Endothelial cell of umbilical vein (primary cell): ENCODE data around the gene MTERF1. TPM values are rescaled to one million over a fixed set of nuclear protein-coding genes. Genes with fewer than 3 reads are reported as not detected.

Source experiments
- BruUV-seq: library from RNA; stranded (reverse); fragments of 400-500 nt; replicated peaks from 2 replicates; lab custom pipeline; 2021; lab: Mats Ljungman, UMichigan
- CTCF ChIA-PET: fragments of 300-600, 350-600 bp; sonication (Branson Sonifier 250); formaldehyde crosslinking; loops from one replicate; lab custom pipeline; 2021; ENCODE audit warnings: antibody characterized with exemption, inconsistent platforms; lab: Charles Lee
- POLR2A ChIA-PET: fragments of 300-600, 350-600 bp; sonication (Branson Sonifier 250); formaldehyde crosslinking; loops from one replicate; lab custom pipeline; 2021; ENCODE audit warnings: antibody characterized with exemption, inconsistent platforms; lab: Charles Lee
- DNase-seq: peaks from one replicate; pipeline ENCODE4 v3.0.0-alpha.2; 2011; ENCODE audit warnings: low read depth, low spot score
- FAIRE-seq: peaks from 2 replicates; lab custom pipeline; 2011; peaks lifted over from hg19 to GRCh38; lab: Jason Lieb, UNC
- H2AFZ ChIP-seq: 2 replicates; pipeline ENCODE4 v1.6.0; 2012; ENCODE audit warnings: low read depth, low read length, control low read depth, inconsistent platforms
- H3K27ac ChIP-seq: 2 replicates; pipeline ENCODE4 v1.5.1; 2011; ENCODE audit warnings: low read depth, mild to moderate bottlenecking, control low read depth, low read length, moderate library complexity; ENCODE audit not compliant: insufficient read depth
- H3K27me3 ChIP-seq, 2 experiments: 2 replicates each; pipeline versions ENCODE4 v1.6.0 to v1.6.1; 2011; ENCODE audit warnings: low read length in 2 of 2, mixed read lengths in 1 of 2; ENCODE audit not compliant: control insufficient read depth in 2 of 2, insufficient read depth in 2 of 2
- H3K36me3 ChIP-seq, 2 experiments: 2 replicates in 1 of 2; 3 replicates in 1 of 2; pipeline ENCODE4 v1.5.1; 2011; ENCODE audit warnings: low read length in 2 of 2, mild to moderate bottlenecking in 1 of 2, moderate library complexity in 1 of 2; ENCODE audit not compliant: control insufficient read depth in 2 of 2, insufficient read depth in 2 of 2; ENCODE audit errors: extremely low read depth in 1 of 2
- H3K4me1 ChIP-seq: 3 replicates; pipeline ENCODE4 v1.5.1; 2011; ENCODE audit warnings: mild to moderate bottlenecking, low read length; ENCODE audit not compliant: control insufficient read depth, insufficient read depth; ENCODE audit errors: extremely low read depth
- H3K4me2 ChIP-seq: 2 replicates; pipeline ENCODE4 v1.6.1; 2011; ENCODE audit warnings: low read length, control low read depth, mixed read lengths; ENCODE audit not compliant: insufficient read depth
- H3K4me3 ChIP-seq, 3 experiments: fragments of 200-600 bp in 1 of 3; sonication (generic), shearing (Covaris generic) in 1 of 3; replicated peaks in 1 of 3; 2 replicates each; pipeline ENCODE4 v1.5.1; 2011 to 2016; ENCODE audit warnings: control low read depth in 3 of 3, low read length in 3 of 3, mild to moderate bottlenecking in 2 of 3, inconsistent platforms in 1 of 3, low read depth in 1 of 3, moderate library complexity in 1 of 3; ENCODE audit not compliant: insufficient read depth in 1 of 3
- H3K79me2 ChIP-seq: 2 replicates; pipeline ENCODE4 v1.6.0; 2012; ENCODE audit warnings: low read length, inconsistent platforms; ENCODE audit not compliant: control insufficient read depth, insufficient read depth
- H3K9ac ChIP-seq: replicated peaks from 2 replicates; pipeline ENCODE3; 2011; ENCODE audit warnings: low read length, control low read depth; ENCODE audit not compliant: insufficient read depth; ENCODE audit errors: extremely low read depth
- H3K9me1 ChIP-seq: replicated peaks from 3 replicates; pipeline ENCODE4 v1.6.0; 2011; ENCODE audit warnings: mild to moderate bottlenecking, low read length; ENCODE audit not compliant: control insufficient read depth, insufficient read depth; ENCODE audit errors: extremely low read depth
- H3K9me3 ChIP-seq: replicated peaks from 2 replicates; pipeline ENCODE4 v1.5.1; 2012; ENCODE audit warnings: low read length, inconsistent platforms; ENCODE audit not compliant: control insufficient read depth, insufficient read depth
- H4K20me1 ChIP-seq: replicated peaks from 2 replicates; pipeline ENCODE3; 2011; ENCODE audit warnings: mild to moderate bottlenecking, low read length; ENCODE audit not compliant: control insufficient read depth, insufficient read depth; ENCODE audit errors: extremely low read depth
- EZH2 ChIP-seq: IDR thresholded peaks from 2 replicates; pipeline ENCODE4 v1.6.1; 2012; ENCODE audit warnings: borderline replicate concordance, low read depth, mild to moderate bottlenecking, moderate library complexity, low read length, inconsistent platforms; ENCODE audit not compliant: severe bottlenecking
- FOS ChIP-seq: IDR thresholded peaks from 2 replicates; pipeline ENCODE4 v1.6.1; 2011; ENCODE audit warnings: mild to moderate bottlenecking, low read length, moderate library complexity, borderline replicate concordance; ENCODE audit not compliant: insufficient read depth
- GATA2 ChIP-seq: IDR thresholded peaks from 2 replicates; pipeline ENCODE4 v1.7.0; 2011; ENCODE audit warnings: low read depth, mild to moderate bottlenecking, moderate library complexity, mixed read lengths, low read length; ENCODE audit not compliant: insufficient read length, insufficient read depth
- JUN ChIP-seq: IDR thresholded peaks from 2 replicates; pipeline ENCODE4 v1.6.1; 2011; ENCODE audit warnings: borderline replicate concordance, low read depth; ENCODE audit not compliant: insufficient read length, insufficient read depth
- MYC ChIP-seq: IDR thresholded peaks from one replicate; pipeline ENCODE4 v1.6.1; 2011; ENCODE audit warnings: mild to moderate bottlenecking, low read depth, low read length
- POLR2A ChIP-seq: IDR thresholded peaks from 2 replicates; pipeline ENCODE4 v1.6.1; 2012; ENCODE audit warnings: low read depth, mild to moderate bottlenecking, control low read depth, low read length
- POLR2AphosphoS5 ChIP-seq: IDR thresholded peaks from 2 replicates; pipeline ENCODE4 v1.6.1; 2012; ENCODE audit warnings: low read depth, mild to moderate bottlenecking, control low read depth, low read length, moderate library complexity; ENCODE audit not compliant: insufficient read depth
- dilution Hi-C: fragments of 300-500 bp; cut with MboI; formaldehyde crosslinking; loops from one replicate; pipeline ENCODE4 v1.15.0; 2019; ENCODE audit warnings: low sequenced_read_pairs; ENCODE audit not compliant: extremely low pct_ligation_motif_present
- intact Hi-C: fragments of 100-400 bp; cut with micrococcal nuclease; formaldehyde crosslinking; loops from one replicate; pipeline ENCODE4 v1.10.0; 2022
- polyA plus RNA-seq, 4 experiments: library from polyadenylated mRNA; depleted of rRNA in 3 of 4; stranded (reverse) in 3 of 4; unstranded in 1 of 4; fragments of >200 nt; gene quantifications; 2 replicates each; pipeline versions ENCODE4 v1.2.1 to v1.2.3, GENCODE V29; 2011 to 2012; ENCODE audit warnings: missing spikeins in 1 of 4
- total RNA-seq: library from RNA; stranded (reverse); gene quantifications from 2 replicates; pipeline ENCODE4 v1.2.3, GENCODE V29; 2021
- TF ChIP-seq, protein P1 (sequence below): IDR thresholded peaks from 2 replicates; pipeline ENCODE4 v1.6.1; 2011; ENCODE audit not compliant: insufficient read depth, insufficient read length
- TF ChIP-seq, protein P2 (sequence below), 2 donors: IDR thresholded peaks; 1 replicate in 1 of 2; 2 replicates in 1 of 2; pipeline ENCODE4 v1.5.1; 2011; ENCODE audit warnings: low read length in 2 of 2, mild to moderate bottlenecking in 2 of 2, moderate library complexity in 2 of 2, control low read depth in 1 of 2, inconsistent platforms in 1 of 2, low read depth in 1 of 2; ENCODE audit not compliant: insufficient read depth in 1 of 2; ENCODE audit errors: extremely low read depth in 1 of 2

MTERF1 gene
- total and polyA plus RNA-seq, 2 donors (not counting 3 experiments of a cell fraction or from before 2014, with no cell fraction given) = 3.1 to 10.2 TPM

DNA sequence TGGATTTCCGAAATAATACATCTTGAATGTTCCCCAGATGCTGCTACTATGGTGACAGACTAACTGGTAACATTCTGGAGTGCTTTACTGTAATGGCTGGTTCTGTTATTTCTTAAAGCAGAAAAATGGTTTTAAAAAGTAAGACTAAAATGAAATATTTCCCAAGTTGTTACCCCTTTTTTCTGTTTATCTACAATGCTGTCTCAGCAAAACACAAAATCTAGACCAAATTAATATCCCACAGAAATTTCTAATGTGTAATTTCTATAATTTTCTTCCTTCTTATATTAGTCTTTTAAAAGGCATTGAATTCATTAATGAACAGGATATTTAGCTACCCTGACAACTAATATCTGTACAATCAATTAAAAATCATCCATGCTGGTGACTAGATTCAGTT, 19.1 kb upstream of the MTERF1 start:
- Histone ChIP-seq H3K4me2 (no peak overlapping the region), H3K27me3 (no peaks in the 10 kb centered on the region), H3K4me1 (no peaks in the 10 kb centered on the region), H2AFZ (no peak overlapping the region), H3K4me3 (no peak overlapping the region), H4K20me1 (no peaks in the 10 kb centered on the region), H3K9ac (no peak overlapping the region), H3K36me3 (no peaks in the 10 kb centered on the region), H3K79me2 (no peaks in the 10 kb centered on the region), H3K9me1 (no peaks in the 10 kb centered on the region), H3K27ac (no peak overlapping the region), H3K9me3 (no peaks in the 10 kb centered on the region)
- POLR2A ChIA-PET = no interaction called here
- intact Hi-C loops = no loop called here
- dilution Hi-C loops = no loop called here
- no peak for TF ChIP-seq EZH2
- TF ChIP-seq MYC = no peak
- TF ChIP-seq, protein P1, sequence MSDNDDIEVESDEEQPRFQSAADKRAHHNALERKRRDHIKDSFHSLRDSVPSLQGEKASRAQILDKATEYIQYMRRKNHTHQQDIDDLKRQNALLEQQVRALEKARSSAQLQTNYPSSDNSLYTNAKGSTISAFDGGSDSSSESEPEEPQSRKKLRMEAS = no peak
- no peak for TF ChIP-seq POLR2A
- TF ChIP-seq FOS = no peak
- no peak for TF ChIP-seq JUN
- TF ChIP-seq POLR2AphosphoS5 = no peak
- TF ChIP-seq, protein P2, sequence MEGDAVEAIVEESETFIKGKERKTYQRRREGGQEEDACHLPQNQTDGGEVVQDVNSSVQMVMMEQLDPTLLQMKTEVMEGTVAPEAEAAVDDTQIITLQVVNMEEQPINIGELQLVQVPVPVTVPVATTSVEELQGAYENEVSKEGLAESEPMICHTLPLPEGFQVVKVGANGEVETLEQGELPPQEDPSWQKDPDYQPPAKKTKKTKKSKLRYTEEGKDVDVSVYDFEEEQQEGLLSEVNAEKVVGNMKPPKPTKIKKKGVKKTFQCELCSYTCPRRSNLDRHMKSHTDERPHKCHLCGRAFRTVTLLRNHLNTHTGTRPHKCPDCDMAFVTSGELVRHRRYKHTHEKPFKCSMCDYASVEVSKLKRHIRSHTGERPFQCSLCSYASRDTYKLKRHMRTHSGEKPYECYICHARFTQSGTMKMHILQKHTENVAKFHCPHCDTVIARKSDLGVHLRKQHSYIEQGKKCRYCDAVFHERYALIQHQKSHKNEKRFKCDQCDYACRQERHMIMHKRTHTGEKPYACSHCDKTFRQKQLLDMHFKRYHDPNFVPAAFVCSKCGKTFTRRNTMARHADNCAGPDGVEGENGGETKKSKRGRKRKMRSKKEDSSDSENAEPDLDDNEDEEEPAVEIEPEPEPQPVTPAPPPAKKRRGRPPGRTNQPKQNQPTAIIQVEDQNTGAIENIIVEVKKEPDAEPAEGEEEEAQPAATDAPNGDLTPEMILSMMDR (IDR thresholded peaks at IDR 0.05; ENCODE audit: extremely low read depth in 1 of 2, insufficient read depth in 1 of 2, low read depth in 1 of 2, low read length in 2 of 2) = no peak
- no peak for TF ChIP-seq GATA2
- DNase-seq (no peak), FAIRE-seq (no peak)
- CTCF ChIA-PET = interaction anchor here (2.5 kb wide), 1 partner anchor 19 kb away, joined by 8 read pairs; the partner anchor contains the start of gene MTERF1
- no TSS peak for BruUV-seq
